Measurements from ENCODE around the gene CPNE4.

DNA sequence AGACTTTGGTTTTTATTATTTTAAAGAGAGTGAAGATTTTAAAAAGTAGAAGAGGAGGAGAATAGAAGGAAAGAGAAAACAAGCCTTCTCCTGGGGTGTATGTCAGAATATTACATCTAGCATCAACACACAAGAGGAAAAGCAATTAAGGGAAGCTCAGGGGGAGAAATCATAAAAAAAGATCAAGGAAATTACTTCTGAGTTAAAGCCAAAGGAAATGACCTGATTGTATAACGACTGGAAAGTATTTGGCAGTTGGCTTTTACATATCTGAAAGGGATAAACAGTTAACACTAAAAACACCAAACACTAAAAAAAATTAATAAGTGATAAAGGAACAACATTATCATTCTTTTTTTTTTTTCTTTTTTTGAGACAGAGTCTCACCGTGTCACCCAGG is 58.4 kb downstream of the CPNE4 start:
- TF ChIP-seq, protein P1, sequence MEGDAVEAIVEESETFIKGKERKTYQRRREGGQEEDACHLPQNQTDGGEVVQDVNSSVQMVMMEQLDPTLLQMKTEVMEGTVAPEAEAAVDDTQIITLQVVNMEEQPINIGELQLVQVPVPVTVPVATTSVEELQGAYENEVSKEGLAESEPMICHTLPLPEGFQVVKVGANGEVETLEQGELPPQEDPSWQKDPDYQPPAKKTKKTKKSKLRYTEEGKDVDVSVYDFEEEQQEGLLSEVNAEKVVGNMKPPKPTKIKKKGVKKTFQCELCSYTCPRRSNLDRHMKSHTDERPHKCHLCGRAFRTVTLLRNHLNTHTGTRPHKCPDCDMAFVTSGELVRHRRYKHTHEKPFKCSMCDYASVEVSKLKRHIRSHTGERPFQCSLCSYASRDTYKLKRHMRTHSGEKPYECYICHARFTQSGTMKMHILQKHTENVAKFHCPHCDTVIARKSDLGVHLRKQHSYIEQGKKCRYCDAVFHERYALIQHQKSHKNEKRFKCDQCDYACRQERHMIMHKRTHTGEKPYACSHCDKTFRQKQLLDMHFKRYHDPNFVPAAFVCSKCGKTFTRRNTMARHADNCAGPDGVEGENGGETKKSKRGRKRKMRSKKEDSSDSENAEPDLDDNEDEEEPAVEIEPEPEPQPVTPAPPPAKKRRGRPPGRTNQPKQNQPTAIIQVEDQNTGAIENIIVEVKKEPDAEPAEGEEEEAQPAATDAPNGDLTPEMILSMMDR (conservative IDR thresholded peaks at IDR 0.05; ENCODE audit: low read length): no peak
- TF ChIP-seq EZH2phosphoT487 (IDR thresholded peaks at IDR 0.05; ENCODE audit: borderline replicate concordance): no peak
